ENCODE data around the gene KRTAP20-1. TPM values are rescaled to one million over a fixed set of nuclear protein-coding genes. Genes with fewer than 3 reads are reported as not detected.

KRTAP20-1 gene
- total RNA-seq, 2 experiments from 2014 or later, result not detected

- no peak for TF ChIP-seq CTCF (IDR thresholded peaks at IDR 0.05)
- no peak for ATAC-seq
- ChIA-PET CTCF (no interaction called here), POLR2A (no interaction called here)
- Mint-ChIP-seq H3K27ac (no peak overlapping the region), H3K4me1 (ENCODE audit: low read depth) (no peaks in the 10 kb centered on the region), H3K9me3 (no peaks in the 10 kb centered on the region), H3K36me3 (ENCODE audit: low read depth) (no peaks in the 10 kb centered on the region), H3K27me3 (no peaks in the 10 kb centered on the region), H3K4me3 (no peak overlapping the region)
- intact Hi-C loops (cut with micrococcal nuclease), result no loop called here
- no peak for DNase-seq
These were observed 33.4 kb upstream of the KRTAP20-1 start for GRCh38 chr21:30582870-30583269.

- Mint-ChIP-seq H3K27me3 (no peaks in the 10 kb centered on the region), H3K9me3 (no peaks in the 10 kb centered on the region), H3K36me3 (ENCODE audit: low read depth) (no peaks in the 10 kb centered on the region), H3K4me1 (ENCODE audit: low read depth) (no peaks in the 10 kb centered on the region), H3K27ac (no peak within 1 kb of the TSS), H3K4me3 (no peak within 1 kb of the TSS)
- TF ChIP-seq CTCF (IDR thresholded peaks at IDR 0.05), result no peak
- ChIA-PET CTCF (no interaction called here), POLR2A (no interaction called here)
- intact Hi-C loops (cut with micrococcal nuclease), result no loop called here
- ATAC-seq (no peak), DNase-seq (no peak)
These were observed 25.9 kb upstream of the KRTAP20-1 start, which contains the start of gene KRTAP22-2 for GRCh38 chr21:30590297-30590696. Gene KRTAP22-2 (minus strand): TSS chr21:30590397.

GRCh38 chr21:30592140-30592539 lies 24.1 kb upstream of the KRTAP20-1 start, which contains the start of gene KRTAP6-3:
Gene KRTAP6-3 (plus strand): TSS chr21:30592440. CDS start chr21:30592446, 6 bp downstream.
- intact Hi-C loops (cut with micrococcal nuclease), result no loop called here
- ATAC-seq (no peak), DNase-seq (no peak)
- no peak for TF ChIP-seq CTCF (IDR thresholded peaks at IDR 0.05)
- ChIA-PET CTCF (no interaction called here), POLR2A (no interaction called here)
- Mint-ChIP-seq H3K4me3 (no peak within 1 kb of the TSS), H3K36me3 (ENCODE audit: low read depth) (no peaks in the 10 kb centered on the region), H3K9me3 (no peaks in the 10 kb centered on the region), H3K27ac (no peak within 1 kb of the TSS), H3K4me1 (ENCODE audit: low read depth) (no peaks in the 10 kb centered on the region), H3K27me3 (no peaks in the 10 kb centered on the region)

GRCh38 chr21:30598802-30599201 lies 17.4 kb upstream of the KRTAP20-1 start, which contains the start of gene KRTAP6-2:
Gene KRTAP6-2 (minus strand): TSS chr21:30598902. CDS start chr21:30598874, 28 bp downstream.
- peaks cover 2% of the 10 kb centered on the region for H3K9me3 Mint-ChIP-seq
- POLR2A ChIA-PET, result no interaction called here
- intact Hi-C loops (cut with micrococcal nuclease), result no loop called here

GRCh38 chr21:30600787-30601186 lies 15.4 kb upstream of the KRTAP20-1 start, which contains the start of gene KRTAP22-1:
Gene KRTAP22-1 (plus strand): TSS chr21:30601087.
- intact Hi-C loops (cut with micrococcal nuclease), result no loop called here
- no peak within 1 kb of the TSS for H3K27ac Mint-ChIP-seq
- H3K27me3 Mint-ChIP-seq, result no peaks in the 10 kb centered on the region
- no peak within 1 kb of the TSS for H3K4me3 Mint-ChIP-seq
- no peak for TF ChIP-seq CTCF (IDR thresholded peaks at IDR 0.05)
- ATAC-seq (no peak), DNase-seq (no peak)
- ChIA-PET CTCF (no interaction called here), POLR2A (interaction anchor here (0.5 kb wide), 1 partner anchor 9 kb away, joined by 3 read pairs; no protein-coding TSS in a partner anchor)
- H3K36me3 Mint-ChIP-seq (ENCODE audit: low read depth), result no peaks in the 10 kb centered on the region
- no peaks in the 10 kb centered on the region for H3K4me1 Mint-ChIP-seq (ENCODE audit: low read depth)
- H3K9me3 Mint-ChIP-seq, result peaks cover 2% of the 10 kb centered on the region

More at GRCh38 chr21:30598802-30599201, 17.4 kb upstream of the KRTAP20-1 start, which contains the start of gene KRTAP6-2:
- no peak for TF ChIP-seq CTCF (IDR thresholded peaks at IDR 0.05)
- Mint-ChIP-seq H3K4me3 (no peak within 1 kb of the TSS), H3K27ac (no peak within 1 kb of the TSS), H3K27me3 (no peaks in the 10 kb centered on the region), H3K4me1 (ENCODE audit: low read depth) (no peaks in the 10 kb centered on the region), H3K36me3 (ENCODE audit: low read depth) (no peaks in the 10 kb centered on the region)
- DNase-seq (no peak), ATAC-seq (no peak)
- CTCF ChIA-PET, result no interaction called here
